BLaER1 treated with 17β-estradiol and CSF1 and Interleukin-3, amounts not matched to agents 10 nM and 100 nM (cell line): ENCODE results near the gene OR5AP2.
"Not testable (repeated sequence)": the region's sequence is repeated elsewhere in the genome, so short reads cannot be mapped to it uniquely, and the experiment has no call there.

Source experiments
- H3K27ac ChIP-seq, 11 experiments: shearing (Covaris generic); formaldehyde crosslinking; 2 replicates each; pipeline ENCODE4 v1.8.1; 2022
- H3K27me3 ChIP-seq, 11 experiments: shearing (Covaris generic); formaldehyde crosslinking; 2 replicates each; pipeline ENCODE4 v1.8.1; 2022
- H3K36me3 ChIP-seq, 11 experiments: shearing (Covaris generic); formaldehyde crosslinking; 2 replicates each; pipeline ENCODE4 v1.8.1; 2022
- H3K4me1 ChIP-seq, 10 experiments: shearing (Covaris generic); formaldehyde crosslinking; 2 replicates each; pipeline ENCODE4 v1.8.1; 2022
- H3K4me2 ChIP-seq, 11 experiments: shearing (Covaris generic); formaldehyde crosslinking; 2 replicates each; pipeline ENCODE4 v1.8.1; 2022
- H3K4me3 ChIP-seq, 10 experiments: shearing (Covaris generic); formaldehyde crosslinking; 2 replicates each; pipeline ENCODE4 v1.8.1; 2022
- H3K9ac ChIP-seq, 11 experiments: shearing (Covaris generic); formaldehyde crosslinking; 2 replicates each; pipeline ENCODE4 v1.8.1; 2022
- H3K9me3 ChIP-seq, 11 experiments: shearing (Covaris generic); formaldehyde crosslinking; replicated peaks in 1 of 11; 2 replicates each; pipeline ENCODE4 v1.8.1; 2022
- H4K20me1 ChIP-seq, 11 experiments: shearing (Covaris generic); formaldehyde crosslinking; 2 replicates each; pipeline ENCODE4 v1.8.1; 2022
- Cebpa-rat ChIP-seq, 11 experiments: shearing (Covaris generic); IDR thresholded peaks; 2 replicates each; pipeline ENCODE4 v1.8.1; 2022

Gene OR5AP2

GRCh38 chr11:56624661-56625110 lies 17.6 kb downstream of the OR5AP2 start:
- Histone ChIP-seq H3K4me1 (no peaks in the 10 kb centered on the region), H3K27ac (no peak overlapping the region), H3K36me3 (no peaks in the 10 kb centered on the region), H3K4me3 (no peak overlapping the region), H3K4me2 (no peak overlapping the region), H4K20me1 (no peaks in the 10 kb centered on the region), H3K27me3 (no peaks in the 10 kb centered on the region), H3K9me3 (no peaks in the 10 kb centered on the region), H3K9ac (no peak overlapping the region)
- TF ChIP-seq Cebpa-rat (IDR thresholded peaks at IDR 0.05) = no peak

- Histone ChIP-seq H3K9me3 (no peaks in the 10 kb centered on the region), H3K4me3 (no peak overlapping the region), H3K4me1 (0 out of 20 replicates have a peak, but pooled peaks cover 0 to 4% (median 0%) of the 10 kb centered on the region in 10 experiments), H3K4me2 (no peak overlapping the region), H3K36me3 (no peaks in the 10 kb centered on the region), H3K27me3 (no peaks in the 10 kb centered on the region), H3K9ac (no peak overlapping the region), H4K20me1 (no peaks in the 10 kb centered on the region), H3K27ac (no peak overlapping the region)
- no peak for TF ChIP-seq Cebpa-rat (IDR thresholded peaks at IDR 0.05)
These were observed 31.1 kb downstream of the OR5AP2 start for GRCh38 chr11:56611174-56611573.

GRCh38 chr11:56592088-56592717 lies 50.0 kb downstream of the OR5AP2 start:
- not testable (repeated sequence) for H3K9ac ChIP-seq, H3K4me3 ChIP-seq, H3K36me3 ChIP-seq, H4K20me1 ChIP-seq, H3K4me1 ChIP-seq, H3K27ac ChIP-seq, H3K4me2 ChIP-seq, H3K9me3 ChIP-seq, H3K27me3 ChIP-seq
